Colonic mucosa (tissue), 4 donors: ENCODE results near the gene HSCB. TPM values are rescaled to one million over a fixed set of nuclear protein-coding genes. Genes with fewer than 3 reads are reported as not detected.

Experiments
- DNase-seq: peaks from one replicate; pipeline ENCODE4 v3.0.0-alpha.2; 2020
- H3K27ac ChIP-seq: fragments of 200-600 bp; one replicate; pipeline ENCODE4 v1.8.0; 2021
- H3K27me3 ChIP-seq: fragments of 200-600 bp; one replicate; pipeline ENCODE4 v1.8.0; 2021
- H3K36me3 ChIP-seq: fragments of 200-600 bp; one replicate; pipeline ENCODE4 v1.8.0; 2021
- H3K4me1 ChIP-seq: fragments of 200-600 bp; one replicate; pipeline ENCODE4 v1.8.0; 2021; ENCODE audit warnings: mild to moderate bottlenecking
- H3K4me3 ChIP-seq: fragments of 200-600 bp; one replicate; pipeline ENCODE4 v1.8.0; 2021
- H3K9ac ChIP-seq, 2 donors: one replicate each; pipeline ENCODE4 v1.7.0; 2013; ENCODE audit warnings: control low read depth in 2 of 2, low read depth in 2 of 2, low read length in 2 of 2
- H3K9me3 ChIP-seq: fragments of 200-600 bp; one replicate; pipeline ENCODE4 v1.8.0; 2021
- CTCF ChIP-seq: fragments of 200-600 bp; IDR thresholded peaks from one replicate; pipeline ENCODE4 v1.8.0; 2022; ENCODE audit warnings: antibody characterized with exemption, mild to moderate bottlenecking
- intact Hi-C: fragments of 100-400 bp; cut with DNase I; formaldehyde crosslinking; loops from one replicate; pipeline ENCODE4 v1.14.1; 2022
- total RNA-seq, 2 donors: library from RNA; stranded (reverse); fragmentation: NEBNext Ultra II Directional in 1 of 2; extraction: Animal tissue kit (Norgen Biotek cat#: 25700) in 1 of 2; gene quantifications; one replicate each; pipeline ENCODE4 v1.2.1, GENCODE V29; 2021
- donor health status: healthy.
- donor health status: DM: no; HTN: no; CAD: no.
- donor health status: DM: no; HTN: no; CAD: no.

Gene HSCB
- total RNA-seq, 2 donors from 2014 or later = 11.7 to 15.6 TPM

GRCh38 chr22:28766628-28767027, 24.8 kb downstream of the HSCB start:
- no peaks in the 10 kb centered on the region for H3K4me1 ChIP-seq

GRCh38 chr22:28768701-28769393, 27.0 kb downstream of the HSCB start:
- TF ChIP-seq CTCF = no peak
- Histone ChIP-seq H3K27ac (no peak overlapping the region), H3K4me1 (no peaks in the 10 kb centered on the region)

More at GRCh38 chr22:28766628-28767027, 24.8 kb downstream of the HSCB start:
- no peak for DNase-seq
- H3K27me3 ChIP-seq = no peaks in the 10 kb centered on the region
- H3K9me3 ChIP-seq = no peaks in the 10 kb centered on the region
- H3K36me3 ChIP-seq = no peaks in the 10 kb centered on the region
- no peak for TF ChIP-seq CTCF
- no peak overlapping the region for H3K4me3 ChIP-seq
- H3K9ac ChIP-seq = no peak overlapping the region
- intact Hi-C loops = no loop called here
- no peak overlapping the region for H3K27ac ChIP-seq

GRCh38 chr22:28769394-28770085, 27.7 kb downstream of the HSCB start:
- DNase-seq = no peak
- no peak for TF ChIP-seq CTCF
- Histone ChIP-seq H3K4me3 (no peak overlapping the region), H3K27me3 (no peaks in the 10 kb centered on the region), H3K27ac (no peak overlapping the region), H3K9me3 (no peaks in the 10 kb centered on the region), H3K4me1 (no peaks in the 10 kb centered on the region), H3K36me3 (no peaks in the 10 kb centered on the region), H3K9ac (no peak overlapping the region)
- intact Hi-C loops = no loop called here

More at GRCh38 chr22:28768701-28769393, 27.0 kb downstream of the HSCB start:
- Histone ChIP-seq H3K9me3 (no peaks in the 10 kb centered on the region), H3K9ac (no peak overlapping the region), H3K36me3 (no peaks in the 10 kb centered on the region), H3K4me3 (no peak overlapping the region), H3K27me3 (no peaks in the 10 kb centered on the region)
- intact Hi-C loops = no loop called here
- DNase-seq = no peak

GRCh38 chr22:28771195-28771791, 29.5 kb downstream of the HSCB start:
- no peaks in the 10 kb centered on the region for H3K27me3 ChIP-seq
- no peaks in the 10 kb centered on the region for H3K36me3 ChIP-seq
- TF ChIP-seq CTCF = no peak
- no peak overlapping the region for H3K4me3 ChIP-seq
- DNase-seq = no peak
- no peak overlapping the region for H3K9ac ChIP-seq
- no peaks in the 10 kb centered on the region for H3K9me3 ChIP-seq
- H3K4me1 ChIP-seq = no peaks in the 10 kb centered on the region
- H3K27ac ChIP-seq = no peak overlapping the region
- intact Hi-C loops = no loop called here

- H3K27ac ChIP-seq = peak within 1 kb of the TSS; percentile 94
- DNase-seq = peak; percentile 98
- TF ChIP-seq CTCF = no peak
- intact Hi-C loops = no loop called here
- H3K4me3 ChIP-seq = peak within 1 kb of the TSS; percentile 54
- H3K9me3 ChIP-seq = no peaks in the 10 kb centered on the region
- no peaks in the 10 kb centered on the region for H3K4me1 ChIP-seq
- no peaks in the 10 kb centered on the region for H3K27me3 ChIP-seq
- H3K9ac ChIP-seq = peak within 1 kb of the TSS; percentile 90 to 98
- no peaks in the 10 kb centered on the region for H3K36me3 ChIP-seq
These were observed 31.0 kb downstream of the HSCB start, which contains the start of gene CCDC117 for GRCh38 chr22:28772633-28773460. CCDC117 (plus strand) TSS chr22:28772695; CDS start chr22:28772850, 155 bp downstream.
